Activated CD4-positive, alpha-beta T cell treated with anti-CD3 and anti-CD28 coated beads for 4 hours (primary cell): Measurements from ENCODE around the gene CYTH1.

ENCODE experiments used
- DNase-seq, 2 donors: peaks; one replicate each; pipeline ENCODE4 v3.0.0-alpha.2; 2020

Gene CYTH1

DNA sequence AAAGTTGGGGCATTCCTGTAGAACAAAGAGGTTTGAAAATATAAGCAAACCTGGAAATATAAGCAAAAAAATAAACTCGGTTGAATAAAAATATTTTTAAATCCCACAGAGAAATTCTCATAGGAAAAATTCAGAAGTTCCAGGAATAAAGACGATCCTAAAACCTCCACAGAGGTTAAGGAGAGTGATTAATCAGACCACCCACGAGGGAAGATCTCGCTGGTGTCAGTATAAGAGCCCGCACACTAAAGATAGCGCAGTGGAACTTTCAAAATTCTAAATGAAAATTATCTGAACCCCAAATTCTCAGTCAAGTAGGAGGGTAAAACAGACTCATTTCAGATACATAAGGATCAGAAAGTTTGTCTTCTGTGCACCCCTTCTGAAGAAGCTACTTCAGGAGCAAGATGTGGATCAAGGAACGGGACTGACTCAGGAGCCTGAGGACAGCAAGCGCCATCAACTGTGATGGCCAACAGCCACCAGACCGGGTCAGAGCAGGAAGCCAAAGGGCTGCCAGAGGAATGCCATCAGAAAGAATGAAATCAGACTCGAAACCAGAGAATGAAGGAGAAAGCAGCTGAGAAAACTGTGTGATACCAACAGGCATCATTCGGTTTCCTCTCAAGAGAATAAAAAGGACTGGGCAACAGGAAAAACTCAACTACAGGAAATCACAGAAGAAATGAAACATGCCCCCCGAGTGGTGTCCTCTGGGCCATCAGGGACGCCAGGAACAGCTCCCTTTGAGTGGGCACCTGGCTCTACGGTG lies 66.9 kb downstream of the CYTH1 start:
- DNase-seq = no peak

DNA sequence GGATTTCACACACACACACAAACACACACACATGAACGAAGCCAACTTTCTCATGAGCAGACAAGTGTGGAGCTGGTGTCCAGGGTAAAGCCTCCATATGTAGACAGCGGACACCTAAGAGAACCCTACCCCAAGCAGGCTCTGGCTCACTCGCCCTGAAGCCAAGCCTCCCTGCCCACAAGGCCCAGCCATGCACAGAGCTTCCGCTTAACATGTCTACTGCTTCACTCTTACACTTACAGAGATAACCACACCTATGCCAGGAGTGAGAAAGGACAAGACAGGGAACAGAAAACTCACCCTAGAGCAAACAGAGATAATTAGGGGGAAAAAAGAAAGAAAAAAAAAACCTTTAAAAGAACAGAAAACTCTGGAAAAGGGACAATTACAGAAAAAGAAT lies 67.5 kb downstream of the CYTH1 start:
- no peak for DNase-seq

DNA sequence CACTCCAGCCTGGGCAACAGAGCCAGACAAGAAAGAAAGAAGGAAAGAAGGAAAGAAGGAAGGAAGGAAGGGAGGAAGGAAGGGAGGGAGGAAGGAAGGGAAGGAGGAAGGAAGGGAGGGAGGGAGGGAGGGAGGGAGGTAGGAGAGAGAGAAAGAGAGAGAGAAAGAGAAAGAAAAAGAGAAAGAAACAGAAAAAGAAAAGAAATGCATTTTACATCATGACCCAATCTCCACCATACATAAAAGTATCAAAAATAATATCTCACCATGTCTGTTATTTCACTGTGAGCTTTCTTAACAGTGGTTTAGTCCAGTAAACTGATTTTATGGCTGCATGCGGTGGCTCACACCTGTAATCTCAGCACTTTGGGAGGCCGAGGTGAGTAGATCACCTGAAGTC lies 70.0 kb downstream of the CYTH1 start:
- no peak for DNase-seq

DNA sequence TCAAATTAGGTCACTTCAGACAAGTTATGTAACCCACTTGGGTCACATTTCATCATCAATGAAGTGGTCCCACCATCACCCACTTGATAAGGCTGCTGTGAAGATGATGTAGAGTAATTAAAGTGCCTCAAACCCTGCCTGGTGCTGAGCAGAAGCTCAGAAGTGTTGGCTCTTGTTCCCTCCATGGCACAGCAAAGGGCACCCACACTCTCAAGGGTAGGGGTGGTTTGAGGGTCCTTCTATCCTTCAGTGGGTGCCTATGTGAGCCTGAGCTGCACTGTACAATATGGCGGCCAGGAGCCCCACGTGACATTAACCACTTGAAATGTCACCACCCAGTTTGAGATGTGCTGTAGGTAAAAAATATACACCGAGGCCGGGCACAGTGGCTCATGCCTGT lies 71.5 kb downstream of the CYTH1 start:
- DNase-seq = no peak

DNA sequence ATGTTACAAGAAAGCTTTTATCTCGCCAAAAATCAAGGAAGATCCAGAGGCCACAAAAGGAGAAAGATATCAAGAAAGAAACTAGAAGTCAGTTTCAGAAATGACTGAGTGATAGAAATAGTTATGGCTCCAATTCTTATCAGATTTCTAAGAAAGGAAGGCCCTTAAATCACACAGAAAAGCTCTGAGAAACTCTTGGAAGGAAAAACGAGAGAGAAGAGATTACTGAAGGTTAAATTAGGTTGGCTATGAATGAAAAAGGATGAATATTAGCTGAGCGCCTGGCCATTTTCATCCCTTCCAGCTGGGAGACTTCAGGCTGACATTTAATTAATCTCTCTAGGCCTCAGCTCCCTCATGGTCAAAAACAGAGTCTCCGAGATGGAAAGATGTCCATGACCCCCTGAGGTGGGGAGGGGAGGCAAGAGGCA lies 72.3 kb downstream of the CYTH1 start:
- no peak for DNase-seq

DNA sequence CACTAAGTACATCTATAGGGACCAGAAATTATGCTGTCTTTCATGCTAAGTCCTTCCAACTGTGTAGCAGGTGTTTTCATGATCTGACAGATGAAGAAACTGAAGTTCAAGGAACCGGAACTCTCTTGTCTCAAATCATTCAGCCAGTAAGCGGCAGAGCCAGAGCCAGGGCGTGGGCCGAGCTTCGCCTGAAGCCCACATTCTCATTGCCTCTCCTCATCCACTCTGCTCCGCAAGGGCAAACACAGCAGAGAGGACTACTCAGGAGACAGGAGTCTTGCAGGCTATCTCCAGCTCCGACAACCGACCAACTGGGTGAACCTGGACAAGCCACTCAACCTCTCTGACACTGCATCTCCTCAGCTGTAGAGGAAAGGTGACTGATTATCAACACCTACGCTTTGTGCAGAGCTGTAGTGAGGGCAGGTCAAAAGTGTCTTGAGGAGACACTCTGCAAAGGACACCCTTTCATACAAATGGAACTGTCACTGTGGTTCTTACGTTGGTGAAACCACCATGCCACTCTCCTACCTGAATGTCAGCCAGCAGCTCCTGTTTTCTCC lies 72.9 kb downstream of the CYTH1 start:
- DNase-seq = peak in 1 of 2 donors; percentile 18

DNA sequence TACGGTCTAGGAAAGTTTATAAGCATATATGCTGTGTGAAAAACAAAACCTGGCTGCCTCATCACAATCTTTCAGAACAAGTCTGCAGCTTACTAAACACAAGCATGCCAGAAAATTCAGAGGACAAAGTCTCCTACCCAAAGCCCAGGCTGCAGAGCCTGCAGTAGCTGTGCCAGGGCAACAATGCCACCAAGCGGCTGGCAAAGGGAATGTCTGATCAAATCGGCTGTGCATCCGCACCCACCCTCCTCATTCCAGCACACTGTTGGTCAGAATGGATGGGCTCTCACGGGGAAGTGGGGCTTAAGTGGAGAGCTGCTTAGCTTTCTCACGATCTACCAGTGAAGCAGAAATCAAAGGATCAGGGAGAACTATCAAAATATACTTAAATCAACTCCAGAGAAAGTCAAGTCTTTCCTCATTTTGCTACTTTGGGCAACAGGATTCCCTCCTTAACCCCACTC lies 73.5 kb downstream of the CYTH1 start:
- peak; percentile 54 to 59 for DNase-seq

DNA sequence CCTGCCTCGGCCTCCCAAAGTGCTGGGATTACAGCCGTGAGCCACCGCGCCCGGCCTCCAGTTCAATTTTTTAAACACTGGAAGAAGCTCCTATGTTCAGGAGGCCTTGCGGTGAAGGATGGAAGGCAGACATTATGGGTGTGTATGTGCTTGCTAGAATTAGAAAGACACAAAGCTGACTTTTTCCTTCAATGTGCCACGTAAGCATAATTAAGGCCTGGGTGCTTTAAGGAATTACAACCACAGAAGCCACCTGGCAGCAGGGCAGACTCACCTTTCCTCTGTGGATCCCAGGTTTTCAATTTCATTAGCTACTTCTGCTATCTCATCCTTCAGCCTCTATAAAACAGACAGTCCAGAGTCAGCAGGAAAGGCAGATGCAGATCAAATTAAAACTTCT lies 74.2 kb downstream of the CYTH1 start:
- no peak for DNase-seq

DNA sequence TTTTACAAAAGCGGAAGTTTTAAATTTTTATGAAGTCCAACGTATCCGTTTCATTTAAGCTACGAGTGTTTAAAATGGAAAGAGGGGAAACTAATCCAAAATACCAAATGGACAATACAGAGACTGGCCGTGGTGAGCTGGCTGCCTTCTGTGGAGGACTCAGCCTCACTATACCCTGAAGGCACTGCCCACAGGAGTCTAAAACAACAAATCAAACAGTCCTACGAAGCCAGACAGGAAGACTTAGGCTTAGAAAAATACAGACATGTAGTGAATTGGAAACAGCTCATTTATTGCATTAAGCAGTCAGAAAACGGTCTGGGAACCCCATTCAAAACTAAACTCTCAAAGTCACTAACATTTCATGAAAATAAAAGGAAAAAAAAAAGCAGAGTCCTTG lies 75.1 kb downstream of the CYTH1 start:
- no peak for DNase-seq

DNA sequence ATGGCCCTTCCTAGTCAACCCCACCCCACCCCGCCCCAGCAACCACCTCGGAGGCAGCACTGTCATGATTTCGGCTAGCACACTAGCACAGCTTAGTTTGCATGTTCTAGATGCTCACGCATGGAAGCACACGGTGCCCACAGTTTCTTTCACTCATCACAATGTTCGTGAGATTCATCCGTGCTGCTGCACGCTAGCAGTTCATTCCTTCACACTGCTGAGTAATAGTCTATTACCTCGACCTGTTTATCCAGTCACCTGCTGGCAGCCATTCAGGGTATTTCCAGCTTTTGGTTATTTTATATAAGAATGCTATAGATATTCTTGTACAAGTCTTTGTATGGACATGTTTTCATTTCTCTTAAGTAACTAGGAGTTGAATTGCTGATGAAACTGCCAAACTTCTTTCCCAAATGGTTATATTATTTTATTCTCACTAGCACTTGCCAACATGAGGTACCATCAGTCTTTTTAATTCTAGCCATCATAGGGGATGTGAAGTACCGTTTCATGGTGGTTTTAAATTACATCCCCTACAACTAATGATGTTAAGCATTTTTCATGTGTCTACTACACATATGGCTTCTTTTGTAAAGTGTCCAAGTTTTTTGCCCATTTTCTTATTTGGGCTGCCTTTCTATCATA lies 75.7 kb downstream of the CYTH1 start:
- DNase-seq = no peak

DNA sequence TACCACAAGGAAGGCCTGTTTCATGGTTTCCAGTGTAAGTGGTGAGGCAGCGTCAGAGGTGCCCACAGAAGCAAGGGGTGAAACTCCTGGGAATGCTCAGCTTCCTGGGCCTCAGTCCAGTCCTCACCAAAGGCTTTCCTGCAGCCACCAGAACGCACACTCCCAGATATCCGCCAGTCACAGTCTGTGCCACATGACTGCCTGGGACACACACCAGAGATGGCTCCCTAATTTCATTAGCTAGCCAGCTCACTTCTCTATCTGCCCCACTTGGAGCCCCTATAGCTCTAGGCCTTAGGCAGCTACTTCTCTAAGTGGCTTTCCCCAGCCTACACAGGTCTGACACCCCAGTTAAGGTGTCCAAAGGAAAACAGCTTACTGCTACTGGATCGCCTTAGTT lies 77.0 kb downstream of the CYTH1 start:
- no peak for DNase-seq

DNA sequence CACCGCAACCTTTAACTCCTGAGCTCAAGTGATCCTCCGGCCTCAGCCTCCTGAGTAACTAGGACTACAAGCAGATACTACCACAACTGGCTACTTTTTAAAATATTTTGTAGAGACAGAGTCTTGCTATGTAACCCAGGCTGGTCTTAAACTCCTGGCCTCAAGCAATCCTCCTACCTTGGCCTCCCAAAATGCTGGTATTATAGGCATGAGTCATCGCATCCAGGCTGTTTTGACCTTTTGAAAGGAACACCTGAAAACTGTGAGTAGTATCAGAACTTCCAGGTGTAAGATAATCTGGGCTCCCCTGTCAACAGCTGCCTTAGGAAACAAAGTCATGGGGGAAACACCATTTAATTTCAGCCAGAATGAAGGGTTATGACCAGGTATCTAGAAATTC lies 77.5 kb downstream of the CYTH1 start:
- DNase-seq = no peak

DNA sequence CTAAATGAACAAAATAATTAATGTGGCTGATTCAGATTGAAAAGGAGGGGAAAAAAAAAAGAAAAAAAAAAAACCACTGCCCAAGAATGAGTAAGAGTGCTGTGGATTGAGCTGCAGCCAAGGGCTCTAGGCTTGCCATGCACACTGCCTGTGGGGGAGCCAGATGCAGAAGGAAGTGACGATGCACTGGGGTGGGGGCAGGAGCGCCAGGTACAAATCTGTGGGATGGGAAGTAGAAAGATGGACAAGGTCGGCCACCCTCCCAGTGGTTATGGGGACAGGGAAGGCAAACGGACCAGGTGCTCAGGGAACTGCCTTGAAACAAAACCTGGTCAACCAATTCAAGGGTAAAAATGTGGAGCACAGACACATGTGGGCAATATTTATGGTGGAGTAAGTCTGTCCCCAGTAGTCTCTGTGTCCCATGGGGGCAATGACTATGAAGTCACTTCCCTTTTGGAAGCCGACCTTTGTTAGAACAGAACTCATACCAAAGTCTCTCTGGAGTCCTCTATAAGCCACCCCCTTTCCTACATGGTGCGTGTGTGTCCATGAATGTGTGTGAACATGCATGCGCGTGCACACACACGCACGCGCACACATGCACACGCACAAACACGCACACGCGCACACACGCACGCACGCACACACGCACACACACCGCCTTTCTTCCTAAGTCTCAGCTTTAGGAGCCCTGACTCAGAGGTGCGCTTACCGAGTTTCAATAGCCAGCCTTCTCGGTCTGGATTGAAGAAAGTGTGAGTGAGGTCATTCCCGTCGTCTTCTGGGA lies 84.3 kb downstream of the CYTH1 start:
- no peak for DNase-seq

DNA sequence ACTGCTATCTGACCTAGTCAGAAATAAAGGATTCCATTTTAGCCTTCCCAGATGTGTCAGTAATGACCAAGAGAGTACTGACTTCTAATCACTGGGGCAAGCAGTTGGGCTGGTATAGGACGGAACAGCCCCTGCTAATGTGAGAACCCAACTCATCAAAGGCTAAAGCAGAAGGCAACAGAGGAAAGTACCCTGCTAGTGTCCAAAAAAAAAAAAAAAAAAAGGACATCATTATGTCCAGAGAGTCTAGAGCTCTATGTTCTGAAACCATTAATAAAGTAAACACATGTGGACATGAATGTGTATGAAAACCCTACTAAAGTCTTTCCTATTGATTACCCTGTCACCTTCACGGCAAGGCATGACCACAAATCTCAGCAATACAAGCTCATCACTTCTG lies 85.0 kb downstream of the CYTH1 start:
- no peak for DNase-seq

DNA sequence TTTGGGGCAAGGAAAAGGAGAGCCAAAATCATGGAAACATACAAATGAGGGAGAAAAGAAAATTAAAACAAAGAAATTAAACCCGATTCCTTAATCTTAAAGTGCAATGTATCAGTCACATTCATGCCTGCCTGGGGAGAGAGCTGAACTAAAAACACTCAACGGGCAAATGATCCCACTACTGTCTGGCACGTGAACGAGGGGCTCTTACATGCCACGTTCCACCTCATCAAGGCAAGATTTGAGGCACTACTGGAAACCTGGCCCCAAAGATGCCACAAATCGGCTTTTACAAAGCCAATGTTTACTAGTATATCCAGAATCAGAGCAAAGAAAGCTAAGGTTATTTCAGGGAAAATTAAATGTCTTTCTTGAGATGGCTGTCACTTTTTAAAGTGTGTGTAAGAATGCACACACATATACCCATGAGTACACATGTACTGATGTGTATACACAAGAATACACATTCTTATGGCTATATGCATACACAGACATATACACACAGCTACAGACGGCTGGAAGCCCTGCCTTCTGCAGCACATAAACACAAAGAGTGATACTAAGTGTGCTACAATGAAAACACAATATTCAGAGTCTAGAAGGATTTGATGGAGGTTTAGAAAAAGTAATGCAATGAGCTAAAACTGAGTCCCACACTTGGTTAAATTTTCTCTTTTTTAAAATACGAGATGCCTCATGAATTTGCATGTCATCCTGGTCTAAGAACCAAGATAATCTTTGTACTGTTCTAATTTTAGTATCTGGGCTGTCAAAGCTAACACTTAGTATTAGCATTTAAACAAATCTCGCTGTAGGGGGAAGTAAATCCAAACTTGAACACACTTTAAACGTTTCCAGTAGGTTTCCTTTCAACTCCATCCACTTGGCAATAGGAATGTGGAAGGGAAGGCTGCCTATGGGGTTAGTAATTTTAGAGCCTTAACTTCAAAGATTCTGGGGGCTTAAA lies 85.8 kb downstream of the CYTH1 start:
- no peak for DNase-seq

DNA sequence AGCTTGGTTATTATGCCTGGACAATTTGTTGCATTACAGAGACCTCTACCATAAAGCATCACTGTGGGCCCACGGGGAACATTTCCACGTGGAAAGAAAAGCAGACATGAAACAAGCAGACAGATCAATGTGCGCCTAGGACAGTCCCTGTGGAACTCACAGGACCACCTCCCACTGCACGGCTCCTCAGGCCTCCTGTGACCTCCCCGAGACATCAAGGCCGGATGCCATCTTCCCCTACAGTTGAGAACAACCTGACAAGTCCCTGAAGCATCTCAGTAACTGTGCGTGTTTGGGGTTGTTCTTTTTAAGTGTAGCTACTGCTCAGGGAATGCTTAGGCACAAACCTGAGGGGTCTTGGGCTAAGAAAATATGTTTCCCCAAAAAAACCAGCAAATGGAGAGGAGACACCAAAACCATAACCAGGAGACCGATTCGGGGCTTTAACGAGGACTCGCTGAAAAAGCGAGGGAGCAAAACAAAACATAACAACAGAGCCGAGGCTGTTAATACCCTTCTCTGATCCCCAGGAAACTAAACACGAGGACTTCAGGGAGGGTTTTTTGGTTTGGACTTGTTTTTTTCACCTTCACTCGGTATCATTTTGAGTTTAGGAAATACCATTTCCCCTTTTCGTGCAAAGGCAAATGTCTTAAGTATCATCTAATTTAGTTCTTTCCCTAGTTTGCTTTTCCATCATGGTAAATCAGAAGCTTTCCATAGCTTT lies 87.1 kb downstream of the CYTH1 start:
- DNase-seq = no peak

DNA sequence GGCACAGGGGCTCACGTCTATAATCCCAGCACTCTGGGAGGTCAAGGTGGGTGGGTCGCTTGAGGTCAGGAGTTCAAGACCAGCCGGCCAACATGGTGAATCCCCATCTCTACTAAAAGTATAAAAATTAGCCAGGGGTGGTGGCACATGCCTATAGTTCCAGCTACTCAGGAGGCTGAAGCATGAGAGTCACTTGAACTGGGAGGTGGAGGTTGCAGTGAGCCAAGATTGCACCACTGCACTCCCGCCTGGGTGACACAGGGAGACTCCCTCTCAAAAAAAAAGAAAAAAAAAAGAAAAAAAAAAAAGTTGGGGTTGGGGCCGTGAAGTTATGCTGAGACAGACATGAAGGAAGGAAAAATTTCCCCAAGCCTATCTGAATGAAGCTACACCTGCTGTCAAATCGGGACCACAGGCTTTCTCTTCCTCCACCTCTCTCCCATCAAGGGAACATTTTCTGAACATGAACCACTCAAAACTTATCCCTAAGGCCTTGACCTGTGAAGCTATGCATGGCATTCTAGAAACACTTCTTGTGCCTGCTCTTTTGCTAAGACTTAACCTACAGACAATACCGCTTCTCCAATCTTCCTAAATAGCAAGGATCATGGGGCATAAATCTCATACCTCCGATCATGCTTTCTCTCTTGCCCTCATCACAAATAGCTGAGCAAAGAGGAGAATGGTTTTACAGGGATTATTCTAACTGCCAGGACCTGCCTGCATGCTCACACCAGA lies 88.6 kb downstream of the CYTH1 start:
- no peak for DNase-seq

DNA sequence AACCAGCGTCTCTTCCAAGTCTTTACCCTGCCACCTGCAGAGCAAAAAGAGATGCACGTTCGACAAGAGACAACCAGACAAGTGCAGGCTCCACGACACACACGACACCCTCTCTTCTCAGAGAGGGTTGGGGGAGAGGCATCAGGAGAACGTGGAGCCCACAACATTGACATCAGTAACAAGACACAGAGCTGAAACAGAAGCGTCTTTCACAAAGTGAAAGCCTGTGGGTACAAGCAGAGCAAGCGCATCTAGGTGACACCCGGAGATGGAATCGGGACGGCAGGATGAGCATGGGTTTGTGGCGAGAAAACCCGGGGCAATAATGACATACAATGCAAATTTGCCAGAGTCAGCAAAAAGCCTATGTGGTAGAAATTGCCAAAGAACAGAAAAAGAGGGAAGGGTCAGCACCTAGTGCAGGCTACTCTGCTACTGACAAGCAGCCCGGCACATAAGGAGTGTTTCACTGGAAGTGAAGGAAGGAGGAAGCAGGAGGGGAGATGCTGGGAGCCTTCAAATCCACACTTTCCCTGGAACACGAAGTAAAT lies 89.5 kb downstream of the CYTH1 start:
- no peak for DNase-seq

DNA sequence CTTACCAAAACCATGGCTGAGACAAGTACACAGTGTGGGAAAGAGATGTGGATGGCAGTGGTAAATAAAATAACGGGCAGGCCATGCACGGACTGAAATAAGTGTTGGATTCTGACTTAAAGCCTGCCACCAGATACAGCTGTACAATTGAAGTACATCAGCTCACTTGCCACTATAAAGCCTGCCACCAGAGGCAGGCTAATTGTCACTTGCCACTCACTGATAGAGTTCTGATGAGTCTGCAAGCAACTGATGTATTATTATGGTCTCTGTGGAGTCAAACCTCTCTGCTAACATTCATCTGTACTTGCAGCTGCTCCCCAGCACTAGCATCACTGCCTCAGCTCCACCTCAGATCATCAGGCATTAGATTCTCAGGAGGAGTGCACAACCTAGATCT lies 93.0 kb downstream of the CYTH1 start:
- no peak for DNase-seq

DNA sequence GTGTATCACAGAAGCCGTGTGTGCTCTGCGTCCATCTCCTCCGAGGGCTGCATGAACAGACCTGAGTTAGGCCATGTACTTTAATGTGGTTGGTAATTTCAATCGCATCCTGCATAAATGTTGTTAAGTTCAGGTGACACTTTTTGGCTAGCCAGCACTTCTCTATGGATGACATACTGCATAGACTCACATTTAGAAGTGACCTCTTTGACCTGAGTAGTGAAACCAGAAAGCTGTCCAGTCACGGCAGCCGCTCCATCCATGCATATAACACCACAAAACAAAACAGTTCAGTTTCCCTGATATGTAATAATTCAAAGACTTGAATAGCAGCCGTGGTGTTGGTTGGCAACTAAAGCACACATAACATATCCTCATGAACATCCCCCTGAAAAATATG lies 94.1 kb downstream of the CYTH1 start:
- DNase-seq = no peak

DNA sequence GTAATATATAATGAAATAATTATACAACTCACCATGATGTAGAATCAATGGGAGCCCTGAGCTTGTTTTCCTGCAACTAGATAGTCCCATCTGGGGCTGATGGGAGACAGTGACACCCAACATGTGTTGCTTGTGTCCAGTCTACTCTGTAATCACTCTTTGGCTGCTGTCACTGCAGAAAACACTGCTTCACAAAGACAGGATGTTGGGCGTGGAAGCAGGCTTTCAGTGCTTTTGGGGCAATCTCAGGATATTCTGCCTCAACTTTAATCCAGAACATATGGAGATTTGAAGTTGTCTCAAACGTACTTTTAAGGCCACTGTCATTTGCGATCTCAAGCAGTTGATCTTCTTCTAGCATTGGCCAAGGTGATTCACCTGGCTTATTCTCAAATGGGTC lies 94.9 kb downstream of the CYTH1 start:
- no peak for DNase-seq
